HepG2 (cell line): ENCODE data around the gene PFN4. TPM values are rescaled to one million over a fixed set of nuclear protein-coding genes. Genes with fewer than 3 reads are reported as not detected.

Source experiments
- ATAC-seq: fragments of 200-7000 bp; cut with Tn5 transposase; 3 replicates; pipeline ENCODE4 v1.9.1; 2020; ENCODE audit warnings: mild to moderate bottlenecking, moderate library complexity
- BruUV-seq: library from RNA; stranded (reverse); fragments of 400-500 nt; replicated peaks from 2 replicates; lab custom pipeline; 2021; lab: Mats Ljungman, UMichigan
- CTCF ChIA-PET: fragments of 300-600 bp; formaldehyde crosslinking; extraction: SDS; loops from one replicate; lab custom pipeline; 2021; ENCODE audit warnings: low total read pairs, inconsistent platforms, low intra/inter-chr PET ratio; lab: Yijun Ruan, JAX
- POLR2A ChIA-PET: fragments of 350-600 bp; sonication (Branson Sonifier 250); formaldehyde crosslinking; loops from one replicate; lab custom pipeline; 2020; ENCODE audit warnings: antibody characterized with exemption, inconsistent platforms; lab: Yijun Ruan, JAX
- DNase-seq: peaks from one replicate; pipeline ENCODE4 v3.0.0-alpha.2; 2015; ENCODE audit warnings: low spot score
- FAIRE-seq: peaks from 3 replicates; lab custom pipeline; 2011; peaks lifted over from hg19 to GRCh38; lab: Jason Lieb, UNC
- H2AFZ ChIP-seq: one replicate; pipeline ENCODE4 v1.6.1; 2011; ENCODE audit warnings: low read length, inconsistent platforms
- H3K27ac ChIP-seq: fragments of 300-600 bp; 3 replicates; pipeline ENCODE4 v1.8.0; 2011; ENCODE audit warnings: mixed run types, mild to moderate bottlenecking, mixed read lengths, low read length, inconsistent platforms; ENCODE audit not compliant: insufficient read depth; ENCODE audit errors: extremely low read length
- H3K27me3 ChIP-seq, 2 experiments: fragments of 200-600 bp in 1 of 2; 2 replicates in 1 of 2; 3 replicates in 1 of 2; pipeline versions ENCODE4 v1.6.0 to v1.8.0; 2011; ENCODE audit warnings: low read length in 2 of 2, mild to moderate bottlenecking in 2 of 2, moderate library complexity in 2 of 2, inconsistent platforms in 1 of 2; ENCODE audit not compliant: insufficient read depth in 2 of 2, control insufficient read depth in 1 of 2
- H3K36me3 ChIP-seq, 2 experiments: fragments of 200-600 bp in 1 of 2; replicated peaks in 1 of 2; 2 replicates in 1 of 2; 3 replicates in 1 of 2; pipeline versions ENCODE4 v1.5.1 to v1.8.0; 2011; ENCODE audit warnings: low read length in 2 of 2, inconsistent platforms in 1 of 2; ENCODE audit not compliant: insufficient read depth in 2 of 2, control insufficient read depth in 1 of 2
- H3K4me1 ChIP-seq: 2 replicates; pipeline ENCODE4 v1.5.1; 2012; ENCODE audit warnings: low read length, inconsistent platforms; ENCODE audit not compliant: insufficient read depth
- H3K4me2 ChIP-seq: 2 replicates; pipeline ENCODE4 v1.6.0; 2011; ENCODE audit warnings: low read depth, low read length, inconsistent platforms
- H3K4me3 ChIP-seq, 3 experiments: fragments of 200-600 bp in 1 of 3; sonication (generic), shearing (Covaris generic) in 1 of 3; replicated peaks in 1 of 3; 2 replicates each; pipeline ENCODE4 v1.5.1; 2011 to 2016; ENCODE audit warnings: low read length in 3 of 3, inconsistent platforms in 2 of 3, low read depth in 2 of 3, mild to moderate bottlenecking in 2 of 3, control low read depth in 1 of 3, mixed read lengths in 1 of 3; ENCODE audit not compliant: insufficient read depth in 1 of 3
- H3K79me2 ChIP-seq: one replicate; pipeline ENCODE4 v1.6.1; 2011; ENCODE audit warnings: low read length, inconsistent platforms; ENCODE audit not compliant: insufficient read depth
- H3K9ac ChIP-seq: 2 replicates; pipeline ENCODE4 v1.6.0; 2011; ENCODE audit warnings: mild to moderate bottlenecking, low read depth, low read length, inconsistent platforms; ENCODE audit not compliant: insufficient read depth
- H3K9me3 ChIP-seq: 2 replicates; pipeline ENCODE4 v1.5.1; 2012; ENCODE audit warnings: mild to moderate bottlenecking, low read length
- H4K20me1 ChIP-seq: 2 replicates; pipeline ENCODE4 v1.6.0; 2011; ENCODE audit warnings: inconsistent platforms, mild to moderate bottlenecking, low read length, moderate library complexity; ENCODE audit not compliant: insufficient read depth
- KDM2A ChIP-seq: sonication (generic); formaldehyde crosslinking; IDR thresholded peaks from 2 replicates; pipeline ENCODE4 v1.4.0; 2020; ENCODE audit warnings: low read depth, missing genetic modification reagents, borderline replicate concordance
- SP5 ChIP-seq: IDR thresholded peaks from 2 replicates; pipeline ENCODE4 v1.6.1; 2016; ENCODE audit warnings: low read depth, borderline replicate concordance
- ZNF30 ChIP-seq: sonication (generic); formaldehyde crosslinking; IDR thresholded peaks from 2 replicates; pipeline ENCODE4 v1.5.0; 2020; ENCODE audit warnings: mild to moderate bottlenecking, missing genetic modification reagents
- WGBS: methylation state at CpG from one replicate; pipeline ENCODE4 v1.1.6; 2017; ENCODE audit warnings: low lambda C conversion rate; 5-methylcytosine and 5-hydroxymethylcytosine counted together
- in situ Hi-C: cut with HindIII; loops from 2 replicates; pipeline ENCODE4 v1.10.0; 2017; ENCODE audit warnings: low pct_unique_long_range_greater_than_20kb; ENCODE audit not compliant: extremely low pct_ligation_motif_present
- intact Hi-C: fragments of 100-400 bp; cut with micrococcal nuclease; formaldehyde crosslinking; loops from one replicate; pipeline ENCODE4 v1.10.0; 2022; ENCODE audit not compliant: unreplicated experiment
- polyA plus RNA-seq, 8 experiments: library from polyadenylated mRNA; depleted of rRNA in 3 of 8; stranded (reverse) in 7 of 8; unstranded in 1 of 8; fragments of >200 nt; fragmentation: Illumina TruSeq in 4 of 8; extraction: Trizol in 4 of 8; gene quantifications; 2 replicates each; pipeline versions ENCODE4 v1.2.1 to v1.2.3, GENCODE V29; 2011 to 2016; ENCODE audit warnings: low read depth in 4 of 8, missing spikeins in 1 of 8, mixed read lengths in 1 of 8; ENCODE audit not compliant: insufficient read depth in 1 of 8
- total RNA-seq, 5 experiments: library from RNA; depleted of rRNA; stranded (reverse); fragments of >200 nt; fragmentation: Illumina TruSeq; extraction: Trizol; gene quantifications; 2 replicates each; pipeline ENCODE4 v1.2.3, GENCODE V29; 2016; ENCODE audit warnings: low read depth in 1 of 5
- TF ChIP-seq, protein P1 (sequence below): sonication (generic); formaldehyde crosslinking; IDR thresholded peaks from 2 replicates; pipeline ENCODE4 v1.5.1; 2020; ENCODE audit warnings: mild to moderate bottlenecking, missing genetic modification reagents, moderate library complexity
- TF ChIP-seq, protein P2 (sequence below): sonication (generic); formaldehyde crosslinking; IDR thresholded peaks from 2 replicates; pipeline ENCODE4 v1.5.1; 2020; ENCODE audit warnings: missing genetic modification reagents, mild to moderate bottlenecking, borderline replicate concordance
- TF ChIP-seq, protein P3 (sequence below): sonication (generic); formaldehyde crosslinking; IDR thresholded peaks from 2 replicates; pipeline ENCODE4; 2020; ENCODE audit warnings: missing genetic modification reagents, mild to moderate bottlenecking, borderline replicate concordance
- TF ChIP-seq, protein P4 (sequence below): sonication (generic); IDR thresholded peaks from 2 replicates; pipeline ENCODE4 v1.6.1; 2016; ENCODE audit warnings: low read depth, borderline replicate concordance
- TF ChIP-seq, protein P5 (sequence below): sonication (generic); formaldehyde crosslinking; IDR thresholded peaks from 2 replicates; pipeline ENCODE4 v1.4.0; 2020; ENCODE audit warnings: missing genetic modification reagents

The PFN4 gene
- total and polyA plus RNA-seq, 2 of the 13 experiments (the other 11 are each of a cell fraction or from before 2014, with no cell fraction given), result 0.12 to 0.20 TPM

DNA sequence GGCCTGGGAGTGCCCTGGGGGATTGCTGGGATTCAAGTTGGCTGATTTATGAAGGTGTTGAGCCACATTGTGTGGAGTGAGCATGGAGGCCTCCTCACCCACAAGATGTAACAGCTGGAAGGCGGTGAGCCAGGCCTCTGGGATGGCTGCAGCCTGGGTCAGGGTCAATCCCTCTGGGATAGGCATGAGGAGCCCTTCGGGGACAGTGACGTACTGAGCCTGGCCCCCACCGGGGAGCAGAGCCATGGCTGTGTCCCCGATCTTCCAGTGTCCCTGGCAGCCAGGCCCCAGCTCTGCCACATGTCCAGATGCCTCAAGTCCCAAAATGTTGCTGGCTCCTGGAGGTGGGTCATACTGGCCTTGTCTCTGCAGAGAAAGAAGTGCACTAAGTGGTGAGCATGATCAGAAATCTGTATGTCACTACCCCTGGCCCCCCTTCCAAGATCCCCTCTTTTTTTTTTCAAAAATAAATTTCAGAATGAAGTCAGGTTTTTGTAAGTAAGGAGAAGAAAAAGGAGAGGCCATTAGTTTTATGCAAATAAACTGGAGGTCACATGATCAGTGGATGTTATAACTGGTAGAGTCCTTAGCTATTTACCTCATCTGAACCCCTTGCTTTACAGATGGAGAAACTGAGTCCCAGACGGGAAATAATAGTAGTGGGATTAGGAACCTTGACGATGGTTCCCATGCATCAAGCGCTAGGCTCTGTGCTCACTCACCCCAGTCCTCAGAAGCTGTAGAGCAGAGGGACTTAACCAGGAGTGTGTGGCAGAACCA, 40.2 kb downstream of the PFN4 start (continued):
- TF ChIP-seq, protein P1, sequence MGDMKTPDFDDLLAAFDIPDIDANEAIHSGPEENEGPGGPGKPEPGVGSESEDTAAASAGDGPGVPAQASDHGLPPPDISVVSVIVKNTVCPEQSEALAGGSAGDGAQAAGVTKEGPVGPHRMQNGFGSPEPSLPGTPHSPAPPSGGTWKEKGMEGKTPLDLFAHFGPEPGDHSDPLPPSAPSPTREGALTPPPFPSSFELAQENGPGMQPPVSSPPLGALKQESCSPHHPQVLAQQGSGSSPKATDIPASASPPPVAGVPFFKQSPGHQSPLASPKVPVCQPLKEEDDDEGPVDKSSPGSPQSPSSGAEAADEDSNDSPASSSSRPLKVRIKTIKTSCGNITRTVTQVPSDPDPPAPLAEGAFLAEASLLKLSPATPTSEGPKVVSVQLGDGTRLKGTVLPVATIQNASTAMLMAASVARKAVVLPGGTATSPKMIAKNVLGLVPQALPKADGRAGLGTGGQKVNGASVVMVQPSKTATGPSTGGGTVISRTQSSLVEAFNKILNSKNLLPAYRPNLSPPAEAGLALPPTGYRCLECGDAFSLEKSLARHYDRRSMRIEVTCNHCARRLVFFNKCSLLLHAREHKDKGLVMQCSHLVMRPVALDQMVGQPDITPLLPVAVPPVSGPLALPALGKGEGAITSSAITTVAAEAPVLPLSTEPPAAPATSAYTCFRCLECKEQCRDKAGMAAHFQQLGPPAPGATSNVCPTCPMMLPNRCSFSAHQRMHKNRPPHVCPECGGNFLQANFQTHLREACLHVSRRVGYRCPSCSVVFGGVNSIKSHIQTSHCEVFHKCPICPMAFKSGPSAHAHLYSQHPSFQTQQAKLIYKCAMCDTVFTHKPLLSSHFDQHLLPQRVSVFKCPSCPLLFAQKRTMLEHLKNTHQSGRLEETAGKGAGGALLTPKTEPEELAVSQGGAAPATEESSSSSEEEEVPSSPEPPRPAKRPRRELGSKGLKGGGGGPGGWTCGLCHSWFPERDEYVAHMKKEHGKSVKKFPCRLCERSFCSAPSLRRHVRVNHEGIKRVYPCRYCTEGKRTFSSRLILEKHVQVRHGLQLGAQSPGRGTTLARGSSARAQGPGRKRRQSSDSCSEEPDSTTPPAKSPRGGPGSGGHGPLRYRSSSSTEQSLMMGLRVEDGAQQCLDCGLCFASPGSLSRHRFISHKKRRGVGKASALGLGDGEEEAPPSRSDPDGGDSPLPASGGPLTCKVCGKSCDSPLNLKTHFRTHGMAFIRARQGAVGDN (CRISPR knock-in tag), result peak; percentile 32

DNA sequence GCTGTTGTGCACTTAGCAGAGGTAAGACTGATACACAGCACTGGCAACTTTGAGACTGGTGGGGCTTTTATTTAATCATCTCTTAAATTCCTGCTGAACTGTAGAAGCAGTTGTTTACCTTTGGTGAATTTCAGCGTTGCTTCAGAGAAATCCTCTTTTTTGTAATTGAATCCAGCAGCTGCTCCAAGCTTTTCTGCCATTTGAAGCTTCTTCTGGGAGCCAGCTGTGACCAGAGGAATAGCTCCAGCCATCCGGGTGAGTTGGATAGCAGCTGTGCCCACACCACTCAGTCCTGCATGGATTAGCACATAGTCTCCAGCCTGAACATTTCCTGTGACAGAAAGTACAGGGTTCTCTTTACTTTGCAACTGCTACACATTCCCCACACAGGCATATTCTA, 42.4 kb downstream of the PFN4 start:
- in situ Hi-C loops, result loop anchor here (10.0 kb wide), 1 partner anchor 84 kb away; no protein-coding TSS in a partner anchor
- CTCF ChIA-PET, result no interaction called here
- TF ChIP-seq, protein P2, sequence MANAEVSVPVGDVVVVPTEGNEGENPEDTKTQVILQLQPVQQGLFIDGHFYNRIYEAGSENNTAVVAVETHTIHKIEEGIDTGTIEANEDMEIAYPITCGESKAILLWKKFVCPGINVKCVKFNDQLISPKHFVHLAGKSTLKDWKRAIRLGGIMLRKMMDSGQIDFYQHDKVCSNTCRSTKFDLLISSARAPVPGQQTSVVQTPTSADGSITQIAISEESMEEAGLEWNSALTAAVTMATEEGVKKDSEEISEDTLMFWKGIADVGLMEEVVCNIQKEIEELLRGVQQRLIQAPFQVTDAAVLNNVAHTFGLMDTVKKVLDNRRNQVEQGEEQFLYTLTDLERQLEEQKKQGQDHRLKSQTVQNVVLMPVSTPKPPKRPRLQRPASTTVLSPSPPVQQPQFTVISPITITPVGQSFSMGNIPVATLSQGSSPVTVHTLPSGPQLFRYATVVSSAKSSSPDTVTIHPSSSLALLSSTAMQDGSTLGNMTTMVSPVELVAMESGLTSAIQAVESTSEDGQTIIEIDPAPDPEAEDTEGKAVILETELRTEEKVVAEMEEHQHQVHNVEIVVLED (CRISPR knock-in tag), result no peak
- TF ChIP-seq SP5 (CRISPR knock-in tag), result no peak
- TF ChIP-seq, protein P3, sequence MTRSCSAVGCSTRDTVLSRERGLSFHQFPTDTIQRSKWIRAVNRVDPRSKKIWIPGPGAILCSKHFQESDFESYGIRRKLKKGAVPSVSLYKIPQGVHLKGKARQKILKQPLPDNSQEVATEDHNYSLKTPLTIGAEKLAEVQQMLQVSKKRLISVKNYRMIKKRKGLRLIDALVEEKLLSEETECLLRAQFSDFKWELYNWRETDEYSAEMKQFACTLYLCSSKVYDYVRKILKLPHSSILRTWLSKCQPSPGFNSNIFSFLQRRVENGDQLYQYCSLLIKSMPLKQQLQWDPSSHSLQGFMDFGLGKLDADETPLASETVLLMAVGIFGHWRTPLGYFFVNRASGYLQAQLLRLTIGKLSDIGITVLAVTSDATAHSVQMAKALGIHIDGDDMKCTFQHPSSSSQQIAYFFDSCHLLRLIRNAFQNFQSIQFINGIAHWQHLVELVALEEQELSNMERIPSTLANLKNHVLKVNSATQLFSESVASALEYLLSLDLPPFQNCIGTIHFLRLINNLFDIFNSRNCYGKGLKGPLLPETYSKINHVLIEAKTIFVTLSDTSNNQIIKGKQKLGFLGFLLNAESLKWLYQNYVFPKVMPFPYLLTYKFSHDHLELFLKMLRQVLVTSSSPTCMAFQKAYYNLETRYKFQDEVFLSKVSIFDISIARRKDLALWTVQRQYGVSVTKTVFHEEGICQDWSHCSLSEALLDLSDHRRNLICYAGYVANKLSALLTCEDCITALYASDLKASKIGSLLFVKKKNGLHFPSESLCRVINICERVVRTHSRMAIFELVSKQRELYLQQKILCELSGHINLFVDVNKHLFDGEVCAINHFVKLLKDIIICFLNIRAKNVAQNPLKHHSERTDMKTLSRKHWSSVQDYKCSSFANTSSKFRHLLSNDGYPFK (CRISPR knock-in tag), result no peak
- TF ChIP-seq KDM2A (CRISPR knock-in tag), result no peak
- TF ChIP-seq, protein P4, sequence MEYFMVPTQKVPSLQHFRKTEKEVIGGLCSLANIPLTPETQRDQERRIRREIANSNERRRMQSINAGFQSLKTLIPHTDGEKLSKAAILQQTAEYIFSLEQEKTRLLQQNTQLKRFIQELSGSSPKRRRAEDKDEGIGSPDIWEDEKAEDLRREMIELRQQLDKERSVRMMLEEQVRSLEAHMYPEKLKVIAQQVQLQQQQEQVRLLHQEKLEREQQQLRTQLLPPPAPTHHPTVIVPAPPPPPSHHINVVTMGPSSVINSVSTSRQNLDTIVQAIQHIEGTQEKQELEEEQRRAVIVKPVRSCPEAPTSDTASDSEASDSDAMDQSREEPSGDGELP, result no peak
- TF ChIP-seq, protein P5, sequence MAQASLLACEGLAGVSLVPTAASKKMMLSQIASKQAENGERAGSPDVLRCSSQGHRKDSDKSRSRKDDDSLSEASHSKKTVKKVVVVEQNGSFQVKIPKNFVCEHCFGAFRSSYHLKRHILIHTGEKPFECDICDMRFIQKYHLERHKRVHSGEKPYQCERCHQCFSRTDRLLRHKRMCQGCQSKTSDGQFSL (CRISPR knock-in tag), result no peak
- no peak for TF ChIP-seq ZNF30

More for the DNA sequence above, 42.4 kb downstream of the PFN4 start:
- H3K79me2 ChIP-seq, result peaks cover 3% of the 10 kb centered on the region
- no peaks in the 10 kb centered on the region for H4K20me1 ChIP-seq
- FAIRE-seq (no peak), ATAC-seq (no peak), DNase-seq (no peak)
- BruUV-seq, result no TSS peak
- H3K27ac ChIP-seq, result no peak overlapping the region
- POLR2A ChIA-PET, result interaction anchor here (4.0 kb wide), 1 partner anchor 33 kb away, joined by 13 read pairs; the partner anchor contains the start of gene WDCP
- no peaks in the 10 kb centered on the region for H3K9me3 ChIP-seq
- H2AFZ ChIP-seq, result no peak overlapping the region
- peaks cover 20% of the 10 kb centered on the region for H3K4me1 ChIP-seq
- H3K36me3 ChIP-seq, result peaks cover 5 to 9% of the 10 kb centered on the region in 2 experiments; a peak in 3 of 5 replicates
- no peaks in the 10 kb centered on the region; a peak in 1 of 5 replicates for H3K27me3 ChIP-seq
- WGBS, result 84% methylated on average over 2 of the region's 2 CpGs
- intact Hi-C loops, result loop anchor here (5.0 kb wide), 1 partner anchor 258 kb away; no protein-coding TSS in a partner anchor
- no peak overlapping the region for H3K4me2 ChIP-seq
- H3K4me3 ChIP-seq, result no peak overlapping the region
- H3K9ac ChIP-seq, result no peak overlapping the region
